C1 segment of cervical spinal cord (tissue), 14 donors: ENCODE measurements around the gene TNFAIP8L1.
"Not testable (repeated sequence)": the region's sequence is repeated elsewhere in the genome, so short reads cannot be mapped to it uniquely, and the experiment has no call there.

Experiments used
- DNase-seq, 14 donors: peaks; one replicate each; lab custom pipeline; 2025; lab: John Stamatoyannopoulos, UW

TNFAIP8L1 gene

GRCh38 chr19:4638828-4639530 lies at the start of gene TNFAIP8L1:
Gene TNFAIP8L1, plus strand, starts transcription at chr19:4639516. Its CDS starts 12,354 bp downstream, at chr19:4651870.
- peak; percentile 65 to 93 (median 86) for DNase-seq

- DNase-seq, result peak in 1 of 14 donors; percentile 3
Observed at GRCh38 chr19:4589579-4590410, 49.5 kb upstream of the TNFAIP8L1 start.

- DNase-seq, result no peak
Observed at GRCh38 chr19:4590559-4590958, 48.8 kb upstream of the TNFAIP8L1 start.

- no peak for DNase-seq
Observed at GRCh38 chr19:4591320-4591719, 48.0 kb upstream of the TNFAIP8L1 start.

- DNase-seq, result no peak
Observed at GRCh38 chr19:4592445-4592844, 46.9 kb upstream of the TNFAIP8L1 start.

GRCh38 chr19:4593409-4593851 lies 45.9 kb upstream of the TNFAIP8L1 start:
- no peak for DNase-seq

- no peak for DNase-seq
Observed at GRCh38 chr19:4594201-4594600, 45.1 kb upstream of the TNFAIP8L1 start.

GRCh38 chr19:4595158-4595557 lies 44.2 kb upstream of the TNFAIP8L1 start:
- not testable (repeated sequence) for DNase-seq

- DNase-seq, result no peak
Observed at GRCh38 chr19:4596033-4596904, 43.0 kb upstream of the TNFAIP8L1 start.

GRCh38 chr19:4597278-4597974 lies 41.9 kb upstream of the TNFAIP8L1 start:
- DNase-seq, result no peak

GRCh38 chr19:4597975-4598671 lies 41.2 kb upstream of the TNFAIP8L1 start:
- DNase-seq, result no peak

- DNase-seq, result no peak
Observed at GRCh38 chr19:4598712-4599111, 40.6 kb upstream of the TNFAIP8L1 start.

- DNase-seq, result no peak
Observed at GRCh38 chr19:4600082-4600481, 39.2 kb upstream of the TNFAIP8L1 start.

GRCh38 chr19:4600893-4601292 lies 38.4 kb upstream of the TNFAIP8L1 start:
- no peak for DNase-seq

GRCh38 chr19:4602173-4602788 lies 37.0 kb upstream of the TNFAIP8L1 start:
- DNase-seq, result no peak

- no peak for DNase-seq
Observed at GRCh38 chr19:4602915-4603314, 36.4 kb upstream of the TNFAIP8L1 start.

- DNase-seq, result no peak
Observed at GRCh38 chr19:4604912-4605311, 34.4 kb upstream of the TNFAIP8L1 start.

- DNase-seq, result no peak
Observed at GRCh38 chr19:4606181-4606580, 33.1 kb upstream of the TNFAIP8L1 start.

- peak in 1 of 14 donors; percentile 22 for DNase-seq
Observed at GRCh38 chr19:4606921-4607678, 32.2 kb upstream of the TNFAIP8L1 start.
